HEK293 (cell line): Measurements from ENCODE around the gene RAPGEF5.

Source experiments
- CTCF ChIP-seq: fragments of 450-650 bp; formaldehyde crosslinking; IDR thresholded peaks from 2 replicates; pipeline ENCODE4 v1.5.1; 2016; ENCODE audit warnings: missing biosample characterization, missing genetic modification characterization
- GLIS2 ChIP-seq: fragments of 450-650 bp; formaldehyde crosslinking; IDR thresholded peaks from 2 replicates; pipeline ENCODE4 v1.5.1; 2016; ENCODE audit warnings: missing biosample characterization, missing genetic modification characterization
- TCF7L2 ChIP-seq: IDR thresholded peaks from 2 replicates; pipeline ENCODE4 v1.6.1; 2011; ENCODE audit warnings: low read depth, mild to moderate bottlenecking, inconsistent platforms, low read length, moderate library complexity, borderline replicate concordance
- ZBTB7A ChIP-seq: fragments of 450-650 bp; formaldehyde crosslinking; IDR thresholded peaks from 2 replicates; pipeline ENCODE4 v1.5.1; 2016; ENCODE audit warnings: low read depth, missing biosample characterization, missing genetic modification characterization
- ZNF354C ChIP-seq: fragments of 450-650 bp; formaldehyde crosslinking; IDR thresholded peaks from 2 replicates; pipeline ENCODE4 v1.5.1; 2016; ENCODE audit warnings: missing biosample characterization, missing genetic modification characterization, low read depth, borderline replicate concordance
- ZNF362 ChIP-seq: fragments of 450-650 bp; formaldehyde crosslinking; IDR thresholded peaks from 2 replicates; pipeline ENCODE4 v1.5.1; 2016; ENCODE audit warnings: missing biosample characterization, missing genetic modification characterization
- ZNF513 ChIP-seq: fragments of 450-650 bp; IDR thresholded peaks from 2 replicates; pipeline ENCODE4 v1.5.1; 2018; ENCODE audit warnings: missing biosample characterization, missing genetic modification characterization
- ZNF768 ChIP-seq: fragments of 450-650 bp; formaldehyde crosslinking; IDR thresholded peaks from 2 replicates; pipeline ENCODE4 v1.5.1; 2018; ENCODE audit warnings: missing biosample characterization, mild to moderate bottlenecking, missing genetic modification characterization

- TF ChIP-seq CTCF (no peak), ZNF362 (tag by site-specific recombination) (no peak), ZNF354C (no peak), GLIS2 (tag by site-specific recombination) (no peak), ZBTB7A (tag by site-specific recombination) (no peak), TCF7L2 (no peak), ZNF513 (tag by site-specific recombination) (no peak), ZNF768 (tag by site-specific recombination) (no peak)
Measured at GRCh38 chr7:22348379-22348778, 8.6 kb downstream of the RAPGEF5 start.
